Measurements from ENCODE around the gene PTPN14.
"Not testable (repeated sequence)": the region's sequence is repeated elsewhere in the genome, so short reads cannot be mapped to it uniquely, and the experiment has no call there.

The PTPN14 gene

GRCh38 chr1:214582289-214582891 is 31.0 kb upstream of the PTPN14 start:
- H3K4me1 ChIP-seq (ENCODE audit: low read length) = no peaks in the 10 kb centered on the region
- H3K9me3 ChIP-seq (replicated peaks; ENCODE audit: insufficient read depth, low read length) = no peaks in the 10 kb centered on the region
- H3K27ac ChIP-seq (ENCODE audit: low read length) = no peak overlapping the region
- H3K9ac ChIP-seq (ENCODE audit: low read length) = no peak overlapping the region
- DNase-seq = no peak
- TF ChIP-seq EZH2 (optimal IDR thresholded peaks at IDR 0.05; ENCODE audit: low read depth, low read length) (no peak), EZH2phosphoT487 (IDR thresholded peaks at IDR 0.05; ENCODE audit: low read length) (no peak), CTCF (IDR thresholded peaks at IDR 0.05; ENCODE audit: low read length) (no peak)
- no peaks in the 10 kb centered on the region for H3K79me2 ChIP-seq (ENCODE audit: low read length)
- no peaks in the 10 kb centered on the region for H4K20me1 ChIP-seq (ENCODE audit: insufficient read depth, low read length)
- H2AFZ ChIP-seq (ENCODE audit: low read length) = no peak overlapping the region
- H3K9me2 ChIP-seq (replicated peaks; ENCODE audit: insufficient read depth, low read length) = no peaks in the 10 kb centered on the region
- H3K4me2 ChIP-seq (ENCODE audit: low read depth, low read length) = no peak overlapping the region
- no peaks in the 10 kb centered on the region for H3K36me3 ChIP-seq (replicated peaks; ENCODE audit: insufficient read depth, low read length)
- H3K4me3 ChIP-seq (ENCODE audit: low read length) = no peak overlapping the region
- no peaks in the 10 kb centered on the region for H3F3A ChIP-seq (ENCODE audit: insufficient read depth, low read length)
- H3K27me3 ChIP-seq (replicated peaks; ENCODE audit: insufficient read depth, low read length) = no peaks in the 10 kb centered on the region

- Histone ChIP-seq H3K4me2 (ENCODE audit: low read depth, low read length) (no peak overlapping the region), H3K27ac (ENCODE audit: low read length) (no peak overlapping the region), H3F3A (ENCODE audit: insufficient read depth, low read length) (no peaks in the 10 kb centered on the region), H3K4me3 (ENCODE audit: low read length) (no peak overlapping the region), H4K20me1 (ENCODE audit: insufficient read depth, low read length) (no peaks in the 10 kb centered on the region), H3K36me3 (replicated peaks; ENCODE audit: insufficient read depth, low read length) (no peaks in the 10 kb centered on the region), H3K9me2 (replicated peaks; ENCODE audit: insufficient read depth, low read length) (no peaks in the 10 kb centered on the region), H3K27me3 (replicated peaks; ENCODE audit: insufficient read depth, low read length) (no peaks in the 10 kb centered on the region), H3K9ac (ENCODE audit: low read length) (no peak overlapping the region), H3K9me3 (replicated peaks; ENCODE audit: insufficient read depth, low read length) (no peaks in the 10 kb centered on the region), H2AFZ (ENCODE audit: low read length) (no peak overlapping the region), H3K4me1 (ENCODE audit: low read length) (no peaks in the 10 kb centered on the region), H3K79me2 (ENCODE audit: low read length) (no peaks in the 10 kb centered on the region)
- no peak for DNase-seq
- no peak for TF ChIP-seq EZH2phosphoT487 (IDR thresholded peaks at IDR 0.05; ENCODE audit: low read length)
- TF ChIP-seq CTCF (IDR thresholded peaks at IDR 0.05; ENCODE audit: low read length) = no peak
- no peak for TF ChIP-seq EZH2 (optimal IDR thresholded peaks at IDR 0.05; ENCODE audit: low read depth, low read length)
Measured at GRCh38 chr1:214581785-214582184, 30.4 kb upstream of the PTPN14 start.

GRCh38 chr1:214579183-214579582 is 27.8 kb upstream of the PTPN14 start:
- Histone ChIP-seq H3K9me3 (replicated peaks; ENCODE audit: insufficient read depth, low read length) (no peaks in the 10 kb centered on the region), H3K4me1 (ENCODE audit: low read length) (peaks cover 7% of the 10 kb centered on the region; the same call in 1 of the 2 replicates), H3K79me2 (ENCODE audit: low read length) (no peaks in the 10 kb centered on the region), H3K4me2 (ENCODE audit: low read depth, low read length) (no peak overlapping the region), H3K36me3 (replicated peaks; ENCODE audit: insufficient read depth, low read length) (no peaks in the 10 kb centered on the region), H3K9me2 (replicated peaks; ENCODE audit: insufficient read depth, low read length) (no peaks in the 10 kb centered on the region), H3K4me3 (ENCODE audit: low read length) (no peak overlapping the region), H3K27me3 (replicated peaks; ENCODE audit: insufficient read depth, low read length) (no peaks in the 10 kb centered on the region), H3K9ac (ENCODE audit: low read length) (no peak overlapping the region), H2AFZ (ENCODE audit: low read length) (no peak overlapping the region), H3F3A (ENCODE audit: insufficient read depth, low read length) (no peaks in the 10 kb centered on the region), H4K20me1 (ENCODE audit: insufficient read depth, low read length) (no peaks in the 10 kb centered on the region), H3K27ac (ENCODE audit: low read length) (no peak overlapping the region)
- no peak for DNase-seq
- no peak for TF ChIP-seq EZH2 (optimal IDR thresholded peaks at IDR 0.05; ENCODE audit: low read depth, low read length)
- TF ChIP-seq CTCF (IDR thresholded peaks at IDR 0.05; ENCODE audit: low read length) = no peak
- TF ChIP-seq EZH2phosphoT487 (IDR thresholded peaks at IDR 0.05; ENCODE audit: low read length) = no peak

- not testable (repeated sequence) for H2AFZ ChIP-seq (ENCODE audit: low read length); H3K9me2 ChIP-seq (replicated peaks; ENCODE audit: insufficient read depth, low read length); H4K20me1 ChIP-seq (ENCODE audit: insufficient read depth, low read length); DNase-seq; H3K9ac ChIP-seq (ENCODE audit: low read length); H3K9me3 ChIP-seq (replicated peaks; ENCODE audit: insufficient read depth, low read length); H3K4me3 ChIP-seq (ENCODE audit: low read length); H3K4me1 ChIP-seq (ENCODE audit: low read length); H3K27me3 ChIP-seq (replicated peaks; ENCODE audit: insufficient read depth, low read length); H3K79me2 ChIP-seq (ENCODE audit: low read length); H3K36me3 ChIP-seq (replicated peaks; ENCODE audit: insufficient read depth, low read length); H3K4me2 ChIP-seq (ENCODE audit: low read depth, low read length); H3K27ac ChIP-seq (ENCODE audit: low read length); H3F3A ChIP-seq (ENCODE audit: insufficient read depth, low read length)
Measured at GRCh38 chr1:214576120-214576519, 24.7 kb upstream of the PTPN14 start.
